ENCODE measurements around the gene TMEM101. TPM values are rescaled to one million over a fixed set of nuclear protein-coding genes. Genes with fewer than 3 reads are reported as not detected.

The TMEM101 gene
- total and polyA plus RNA-seq, 2 experiments from 2014 or later, result 22.5 to 65.8 TPM

GRCh38 chr17:44033861-44034408 is 19.2 kb upstream of the TMEM101 start:
- Histone ChIP-seq H3K27me3 (no peaks in the 10 kb centered on the region), H3K9me3 (ENCODE audit: low read depth) (no peaks in the 10 kb centered on the region), H3K27ac (no peak overlapping the region), H3K36me3 (peaks cover 38% of the 10 kb centered on the region), H3K4me1 (ENCODE audit: low read depth) (no peaks in the 10 kb centered on the region), H3K4me3 (no peak overlapping the region)
- TF ChIP-seq, protein P1, sequence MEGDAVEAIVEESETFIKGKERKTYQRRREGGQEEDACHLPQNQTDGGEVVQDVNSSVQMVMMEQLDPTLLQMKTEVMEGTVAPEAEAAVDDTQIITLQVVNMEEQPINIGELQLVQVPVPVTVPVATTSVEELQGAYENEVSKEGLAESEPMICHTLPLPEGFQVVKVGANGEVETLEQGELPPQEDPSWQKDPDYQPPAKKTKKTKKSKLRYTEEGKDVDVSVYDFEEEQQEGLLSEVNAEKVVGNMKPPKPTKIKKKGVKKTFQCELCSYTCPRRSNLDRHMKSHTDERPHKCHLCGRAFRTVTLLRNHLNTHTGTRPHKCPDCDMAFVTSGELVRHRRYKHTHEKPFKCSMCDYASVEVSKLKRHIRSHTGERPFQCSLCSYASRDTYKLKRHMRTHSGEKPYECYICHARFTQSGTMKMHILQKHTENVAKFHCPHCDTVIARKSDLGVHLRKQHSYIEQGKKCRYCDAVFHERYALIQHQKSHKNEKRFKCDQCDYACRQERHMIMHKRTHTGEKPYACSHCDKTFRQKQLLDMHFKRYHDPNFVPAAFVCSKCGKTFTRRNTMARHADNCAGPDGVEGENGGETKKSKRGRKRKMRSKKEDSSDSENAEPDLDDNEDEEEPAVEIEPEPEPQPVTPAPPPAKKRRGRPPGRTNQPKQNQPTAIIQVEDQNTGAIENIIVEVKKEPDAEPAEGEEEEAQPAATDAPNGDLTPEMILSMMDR (IDR thresholded peaks at IDR 0.05; ENCODE audit: low read depth, low read length), result no peak
- no peak for DNase-seq (ENCODE audit: low read depth in 1 of 2, low spot score in 1 of 2)

DNA sequence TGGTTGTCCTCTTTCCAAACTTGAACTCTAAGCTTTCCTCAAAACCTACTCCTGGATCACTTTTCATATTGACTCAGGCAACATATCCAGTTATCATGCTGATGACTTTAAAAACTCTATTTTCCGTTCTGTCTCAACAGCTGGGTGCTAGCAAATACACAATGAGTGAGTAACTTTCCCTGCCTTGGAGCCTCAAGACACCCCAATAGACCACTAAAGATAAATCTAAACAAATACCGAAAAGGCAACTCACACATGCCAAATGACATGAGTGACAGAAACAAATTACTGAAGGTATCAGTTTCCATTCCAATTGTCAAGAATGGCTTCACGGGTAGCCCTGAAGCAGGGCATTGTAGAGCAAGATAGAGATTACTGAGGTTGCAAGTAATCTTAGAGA is 15.7 kb upstream of the TMEM101 start:
- TF ChIP-seq, protein P1 (IDR thresholded peaks at IDR 0.05; ENCODE audit: low read depth, low read length), result no peak
- H3K4me1 ChIP-seq (ENCODE audit: low read depth), result no peaks in the 10 kb centered on the region
- H3K9me3 ChIP-seq (ENCODE audit: low read depth), result no peaks in the 10 kb centered on the region
- H3K27ac ChIP-seq, result no peak overlapping the region
- no peaks in the 10 kb centered on the region for H3K27me3 ChIP-seq
- DNase-seq (ENCODE audit: low read depth in 1 of 2, low spot score in 1 of 2), result no peak
- peaks cover 19% of the 10 kb centered on the region for H3K36me3 ChIP-seq
- H3K4me3 ChIP-seq, result no peak overlapping the region

DNA sequence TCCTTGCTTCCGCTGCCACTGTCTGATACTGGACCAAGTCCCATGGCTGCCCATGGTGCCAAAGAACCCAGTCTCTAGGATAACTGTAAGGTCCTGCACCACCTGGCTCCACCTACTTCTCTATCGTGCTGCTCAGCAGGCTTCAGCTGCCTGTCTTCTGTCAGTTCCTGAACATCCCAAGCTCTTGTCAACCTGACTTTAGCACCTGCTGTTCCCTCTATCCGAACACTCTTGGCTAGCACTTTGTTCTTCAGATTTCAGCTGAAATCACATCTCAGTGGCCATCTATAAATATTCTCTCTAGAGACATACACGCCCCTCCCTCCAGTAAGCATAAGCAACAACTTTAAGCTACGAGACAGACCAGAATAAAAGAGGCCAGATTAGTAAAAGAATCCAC is 15.0 kb upstream of the TMEM101 start:
- H3K27ac ChIP-seq, result no peak overlapping the region
- no peaks in the 10 kb centered on the region for H3K9me3 ChIP-seq (ENCODE audit: low read depth)
- H3K36me3 ChIP-seq, result peaks cover 19% of the 10 kb centered on the region
- no peaks in the 10 kb centered on the region for H3K27me3 ChIP-seq
- TF ChIP-seq, protein P1 (IDR thresholded peaks at IDR 0.05; ENCODE audit: low read depth, low read length), result no peak
- DNase-seq (ENCODE audit: low read depth in 1 of 2, low spot score in 1 of 2), result no peak
- H3K4me3 ChIP-seq, result no peak overlapping the region
- H3K4me1 ChIP-seq (ENCODE audit: low read depth), result no peaks in the 10 kb centered on the region

- Histone ChIP-seq H3K9me3 (ENCODE audit: low read depth) (no peaks in the 10 kb centered on the region), H3K27ac (peak overlapping the region; percentile 23), H3K4me1 (ENCODE audit: low read depth) (no peaks in the 10 kb centered on the region), H3K36me3 (peaks cover 9% of the 10 kb centered on the region), H3K27me3 (no peaks in the 10 kb centered on the region), H3K4me3 (no peak overlapping the region)
- TF ChIP-seq, protein P1 (IDR thresholded peaks at IDR 0.05; ENCODE audit: low read depth, low read length), result no peak
- DNase-seq (ENCODE audit: low read depth in 1 of 2, low spot score in 1 of 2), result no peak
These were observed 10.1 kb upstream of the TMEM101 start for GRCh38 chr17:44024853-44025252.

DNA sequence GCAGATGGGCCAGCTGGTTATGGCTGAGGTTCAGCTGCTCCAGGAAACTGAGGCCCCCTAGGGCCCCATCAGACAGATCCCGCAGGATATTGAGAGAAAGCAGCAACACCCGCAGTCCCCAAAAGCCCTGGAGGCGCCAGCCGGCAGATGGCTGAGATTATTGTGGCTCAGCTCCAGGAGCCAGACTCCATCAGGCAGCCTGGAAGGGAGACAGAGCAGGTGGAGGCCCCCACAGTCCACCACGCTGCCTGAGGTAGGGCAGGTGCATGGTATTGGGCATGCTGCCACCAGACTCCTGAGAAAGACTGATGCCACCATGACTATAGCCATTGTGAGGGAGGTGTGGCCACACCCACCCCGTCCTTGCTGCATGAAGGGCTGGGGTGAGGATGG is 9.5 kb upstream of the TMEM101 start:
- TF ChIP-seq, protein P1 (IDR thresholded peaks at IDR 0.05; ENCODE audit: low read depth, low read length), result no peak
- no peak for DNase-seq (ENCODE audit: low read depth in 1 of 2, low spot score in 1 of 2)
- no peak overlapping the region for H3K27ac ChIP-seq
- no peaks in the 10 kb centered on the region for H3K9me3 ChIP-seq (ENCODE audit: low read depth)
- no peak overlapping the region for H3K4me3 ChIP-seq
- H3K4me1 ChIP-seq (ENCODE audit: low read depth), result no peaks in the 10 kb centered on the region
- peaks cover 14% of the 10 kb centered on the region for H3K36me3 ChIP-seq
- H3K27me3 ChIP-seq, result no peaks in the 10 kb centered on the region
